Measurements from ENCODE around the gene ABHD16A.

GRCh38 chr6:31723245-31723979 lies 20.3 kb upstream of the ABHD16A start, which contains the start of gene MPIG6B:
- no peak for TF ChIP-seq POLR2A (IDR thresholded peaks at IDR 0.05)
- TF ChIP-seq, protein P1, sequence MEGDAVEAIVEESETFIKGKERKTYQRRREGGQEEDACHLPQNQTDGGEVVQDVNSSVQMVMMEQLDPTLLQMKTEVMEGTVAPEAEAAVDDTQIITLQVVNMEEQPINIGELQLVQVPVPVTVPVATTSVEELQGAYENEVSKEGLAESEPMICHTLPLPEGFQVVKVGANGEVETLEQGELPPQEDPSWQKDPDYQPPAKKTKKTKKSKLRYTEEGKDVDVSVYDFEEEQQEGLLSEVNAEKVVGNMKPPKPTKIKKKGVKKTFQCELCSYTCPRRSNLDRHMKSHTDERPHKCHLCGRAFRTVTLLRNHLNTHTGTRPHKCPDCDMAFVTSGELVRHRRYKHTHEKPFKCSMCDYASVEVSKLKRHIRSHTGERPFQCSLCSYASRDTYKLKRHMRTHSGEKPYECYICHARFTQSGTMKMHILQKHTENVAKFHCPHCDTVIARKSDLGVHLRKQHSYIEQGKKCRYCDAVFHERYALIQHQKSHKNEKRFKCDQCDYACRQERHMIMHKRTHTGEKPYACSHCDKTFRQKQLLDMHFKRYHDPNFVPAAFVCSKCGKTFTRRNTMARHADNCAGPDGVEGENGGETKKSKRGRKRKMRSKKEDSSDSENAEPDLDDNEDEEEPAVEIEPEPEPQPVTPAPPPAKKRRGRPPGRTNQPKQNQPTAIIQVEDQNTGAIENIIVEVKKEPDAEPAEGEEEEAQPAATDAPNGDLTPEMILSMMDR (IDR thresholded peaks at IDR 0.05) = no peak
